IMR-90 (cell line): Measurements from ENCODE around the gene NRL. TPM values are rescaled to one million over a fixed set of nuclear protein-coding genes. Genes with fewer than 3 reads are reported as not detected.
A peak's percentile ranks its signal among the peaks of the same experiment; 100 is the strongest.

Source experiments
- ATAC-seq: fragments of 200-7000 bp; cut with Tn5 transposase; 2 replicates; pipeline ENCODE4 v1.9.1; 2020; ENCODE audit warnings: low read depth, mild to moderate bottlenecking, moderate library complexity
- BruUV-seq: library from RNA; stranded (reverse); fragments of 400-500 nt; replicated peaks from 2 replicates; lab custom pipeline; 2021; lab: Mats Ljungman, UMichigan
- CTCF ChIA-PET: fragments of 300-600 bp; formaldehyde crosslinking; extraction: SDS; loops from one replicate; lab custom pipeline; 2021; ENCODE audit warnings: antibody characterized with exemption; lab: Yijun Ruan, JAX
- POLR2A ChIA-PET: fragments of 300-600 bp; sonication (Branson Sonifier 250); formaldehyde crosslinking; loops from one replicate; lab custom pipeline; 2022; ENCODE audit warnings: antibody characterized with exemption; ENCODE audit not compliant: unreplicated experiment; lab: Charles Lee
- DNase-seq: peaks from one replicate; pipeline ENCODE4 v3.0.0; 2013
- H2AFZ ChIP-seq: replicated peaks from 2 replicates; pipeline ENCODE3; 2013; ENCODE audit warnings: low read length, mild to moderate bottlenecking; ENCODE audit not compliant: poor library complexity
- H2AK5ac ChIP-seq: 2 replicates; pipeline ENCODE4 v1.6.1; 2013; ENCODE audit warnings: low read depth, low read length, inconsistent platforms
- H2AK9ac ChIP-seq: replicated peaks from 2 replicates; pipeline ENCODE3; 2013; ENCODE audit warnings: mild to moderate bottlenecking, low read depth, low read length, moderate library complexity; ENCODE audit not compliant: poor library complexity
- H2BK120ac ChIP-seq: 2 replicates; pipeline ENCODE4 v1.6.1; 2013; ENCODE audit warnings: low read depth, low read length, inconsistent platforms
- H2BK15ac ChIP-seq: 3 replicates; pipeline ENCODE4 v1.6.1; 2013; ENCODE audit warnings: low read depth, low read length, inconsistent platforms
- H2BK20ac ChIP-seq: 2 replicates; pipeline ENCODE4 v1.6.1; 2013; ENCODE audit warnings: low read depth, mild to moderate bottlenecking, inconsistent platforms, low read length, moderate library complexity
- H2BK5ac ChIP-seq: 2 replicates; pipeline ENCODE4 v1.6.1; 2013; ENCODE audit warnings: mild to moderate bottlenecking, low read depth, low read length, inconsistent platforms; ENCODE audit not compliant: poor library complexity, severe bottlenecking
- H3K14ac ChIP-seq: replicated peaks from 2 replicates; pipeline ENCODE4 v1.6.1; 2013; ENCODE audit warnings: low read depth, low read length, inconsistent platforms
- H3K18ac ChIP-seq: 2 replicates; pipeline ENCODE4 v1.6.1; 2013; ENCODE audit warnings: low read depth, low read length, control low read depth
- H3K23ac ChIP-seq: 2 replicates; pipeline ENCODE4 v1.6.1; 2013; ENCODE audit warnings: low read depth, low read length, inconsistent platforms
- H3K27ac ChIP-seq: 2 replicates; pipeline ENCODE4 v1.5.1; 2013; ENCODE audit warnings: mild to moderate bottlenecking, control low read depth, low read length; ENCODE audit not compliant: insufficient read depth
- H3K27me3 ChIP-seq: 2 replicates; pipeline ENCODE4 v1.6.1; 2013; ENCODE audit warnings: low read length; ENCODE audit not compliant: control insufficient read depth, insufficient read depth
- H3K36me3 ChIP-seq: 2 replicates; pipeline ENCODE4 v1.6.1; 2013; ENCODE audit warnings: low read length, mixed read lengths; ENCODE audit not compliant: control insufficient read depth, insufficient read depth
- H3K4ac ChIP-seq: 2 replicates; pipeline ENCODE4 v1.6.1; 2013; ENCODE audit warnings: low read depth, low read length, inconsistent platforms
- H3K4me1 ChIP-seq: 2 replicates; pipeline ENCODE4 v1.6.1; 2013; ENCODE audit warnings: low read length, mixed read lengths; ENCODE audit not compliant: control insufficient read depth, insufficient read depth
- H3K4me2 ChIP-seq: 2 replicates; pipeline ENCODE4 v1.6.1; 2013; ENCODE audit warnings: low read depth, mild to moderate bottlenecking, control low read depth, low read length, moderate library complexity
- H3K4me3 ChIP-seq: 2 replicates; pipeline ENCODE4 v1.5.1; 2013; ENCODE audit warnings: low read depth, mild to moderate bottlenecking, control low read depth, low read length, moderate library complexity; ENCODE audit not compliant: insufficient read depth
- H3K56ac ChIP-seq: 2 replicates; pipeline ENCODE4 v1.6.1; 2013; ENCODE audit warnings: low read length, inconsistent platforms; ENCODE audit not compliant: insufficient read depth; ENCODE audit errors: extremely low read depth
- H3K79me1 ChIP-seq, 2 experiments: 2 replicates each; pipeline ENCODE4 v1.6.1; 2013; ENCODE audit warnings: low read length in 2 of 2, inconsistent platforms in 1 of 2, low read depth in 1 of 2
- H3K9ac ChIP-seq: 2 replicates; pipeline ENCODE4 v1.6.1; 2013; ENCODE audit warnings: low read depth, low read length, control low read depth
- H3K9me1 ChIP-seq: 2 replicates; pipeline ENCODE4 v1.6.1; 2013; ENCODE audit warnings: low read length, inconsistent platforms; ENCODE audit not compliant: insufficient read depth
- H3K9me3 ChIP-seq: 2 replicates; pipeline ENCODE4 v1.6.1; 2013; ENCODE audit warnings: low read length; ENCODE audit not compliant: control insufficient read depth, insufficient read depth
- H4K20me1 ChIP-seq: 2 replicates; pipeline ENCODE4 v1.6.1; 2013; ENCODE audit warnings: low read length, inconsistent platforms; ENCODE audit not compliant: insufficient read depth
- H4K5ac ChIP-seq: 2 replicates; pipeline ENCODE4 v1.6.1; 2013; ENCODE audit warnings: mild to moderate bottlenecking, low read depth, low read length, control low read depth
- H4K8ac ChIP-seq, 2 experiments: 2 replicates each; pipeline ENCODE4 v1.6.1; 2013; ENCODE audit warnings: low read depth in 2 of 2, low read length in 2 of 2, control low read depth in 1 of 2, inconsistent platforms in 1 of 2
- H4K91ac ChIP-seq: 2 replicates; pipeline ENCODE4 v1.6.1; 2013; ENCODE audit warnings: low read depth, low read length, inconsistent platforms; ENCODE audit not compliant: insufficient read depth
- BHLHE40 ChIP-seq: fragments of 150-350 bp; IDR thresholded peaks from 2 replicates; pipeline ENCODE4 v1.6.1; 2016; ENCODE audit warnings: mild to moderate bottlenecking, low read depth, low read length
- CEBPB ChIP-seq: IDR thresholded peaks from 2 replicates; pipeline ENCODE4 v1.6.1; 2012; ENCODE audit warnings: low read depth, low read length, improper control_type of control experiment
- CHD1 ChIP-seq: IDR thresholded peaks from 2 replicates; pipeline ENCODE4 v1.6.1; 2012; ENCODE audit warnings: low read depth, low read length, improper control_type of control experiment
- ELK1 ChIP-seq: fragments of 150-350 bp; IDR thresholded peaks from 2 replicates; pipeline ENCODE4 v1.6.1; 2016; ENCODE audit warnings: low read depth, mild to moderate bottlenecking, low read length, moderate library complexity, borderline replicate concordance
- FOS ChIP-seq: fragments of 150-350 bp; IDR thresholded peaks from 2 replicates; pipeline ENCODE4 v1.6.1; 2016; ENCODE audit warnings: low read depth, low read length
- MAFK ChIP-seq: IDR thresholded peaks from 2 replicates; pipeline ENCODE4 v1.6.1; 2012; ENCODE audit warnings: low read depth, low read length, improper control_type of control experiment
- MAZ ChIP-seq: IDR thresholded peaks from 2 replicates; pipeline ENCODE4 v1.6.1; 2012; ENCODE audit warnings: low read depth, mild to moderate bottlenecking, low read length, improper control_type of control experiment, moderate library complexity, borderline replicate concordance
- MXI1 ChIP-seq: IDR thresholded peaks from 2 replicates; pipeline ENCODE4 v1.6.1; 2012; ENCODE audit warnings: low read depth, mild to moderate bottlenecking, low read length, moderate library complexity, borderline replicate concordance
- NFE2L2 ChIP-seq: fragments of 150-350 bp; IDR thresholded peaks from 2 replicates; pipeline ENCODE4 v1.6.1; 2016; ENCODE audit warnings: low read depth, mild to moderate bottlenecking, low read length
- POLR2A ChIP-seq: IDR thresholded peaks from 2 replicates; pipeline ENCODE4 v1.6.1; 2012; ENCODE audit warnings: mild to moderate bottlenecking, low read depth, low read length
- RAD21 ChIP-seq: IDR thresholded peaks from 2 replicates; pipeline ENCODE4 v1.6.1; 2012; ENCODE audit warnings: low read length, improper control_type of control experiment
- RCOR1 ChIP-seq: IDR thresholded peaks from 2 replicates; pipeline ENCODE4 v1.6.1; 2012; ENCODE audit warnings: mild to moderate bottlenecking, low read length, improper control_type of control experiment; ENCODE audit not compliant: insufficient replicate concordance
- SMC3 ChIP-seq: fragments of 150-350 bp; IDR thresholded peaks from 2 replicates; pipeline ENCODE4 v1.6.1; 2016; ENCODE audit warnings: low read depth, mild to moderate bottlenecking, antibody characterized with exemption, low read length, moderate library complexity
- USF2 ChIP-seq: fragments of 150-350 bp; IDR thresholded peaks from 2 replicates; pipeline ENCODE4 v1.6.1; 2017; ENCODE audit warnings: mild to moderate bottlenecking, antibody characterized with exemption, low read length, low read depth
- WGBS, 2 experiments: methylation state at CpG; one replicate each; pipeline versions ENCODE4 v1.1.5 to v1.1.7; 2013; ENCODE audit warnings: missing lambda C conversion rate in 2 of 2; ENCODE audit not compliant: insufficient read length in 1 of 2; ENCODE audit errors: extremely low coverage in 2 of 2; 5-methylcytosine and 5-hydroxymethylcytosine counted together
- dilution Hi-C: fragments of 300-500 bp; cut with HindIII; formaldehyde crosslinking; loops from one replicate; pipeline ENCODE4 v1.14.3; 2018; ENCODE audit warnings: low sequenced_read_pairs; ENCODE audit not compliant: unreplicated experiment
- in situ Hi-C: fragments of 300-500 bp; cut with MboI; formaldehyde crosslinking; loops from 3 replicates; pipeline ENCODE4 v1.14.3; 2019; ENCODE audit warnings: low sequenced_read_pairs, inconsistent platforms, mixed read lengths
- intact Hi-C: fragments of 100-400 bp; cut with micrococcal nuclease; formaldehyde crosslinking; loops from 2 replicates; pipeline ENCODE4 v1.10.0; 2022
- polyA plus RNA-seq, 3 experiments: library from polyadenylated mRNA; depleted of rRNA; stranded (reverse); fragments of >200 nt; gene quantifications; 2 replicates each; pipeline ENCODE4 v1.2.3, GENCODE V29; 2012; ENCODE audit warnings: low replicate concordance in 1 of 3
- total RNA-seq: library from RNA; depleted of rRNA; stranded (reverse); fragments of >200 nt; gene quantifications from 2 replicates; pipeline ENCODE4 v1.2.3, GENCODE V29; 2012
- TF ChIP-seq, protein P1 (sequence below): conservative IDR thresholded peaks from 2 replicates; pipeline ENCODE4 v1.5.1; 2012; ENCODE audit warnings: mild to moderate bottlenecking, low read depth, low read length, improper control_type of control experiment

The NRL gene
- total and polyA plus RNA-seq, 2 of the 4 experiments (the other 2 are of a cell fraction): 0.18 to 0.70 TPM

- WGBS, 2 experiments: 86% methylated on average over 20 of the region's 23 CpGs; no CpG with 5 or more reads in 1 of the 2 experiments
- Histone ChIP-seq H4K20me1 (no peaks in the 10 kb centered on the region; the same call in 1 of the 2 replicates), H2BK120ac (no peak overlapping the region), H3K56ac (no peak overlapping the region), H2AK9ac (no peak overlapping the region), H3K27me3 (peaks cover 87% of the 10 kb centered on the region), H3K18ac (no peak overlapping the region), H2BK5ac (no peak overlapping the region), H4K91ac (no peak overlapping the region), H3K14ac (no peak overlapping the region), H2AK5ac (no peak overlapping the region), H3K23ac (no peak overlapping the region), H2BK15ac (no peak overlapping the region), H3K9ac (no peak overlapping the region), H4K5ac (no peak overlapping the region), H3K4me2 (no peak overlapping the region), H3K9me1 (no peaks in the 10 kb centered on the region), H3K79me1 (no peaks in the 10 kb centered on the region), H2AFZ (peak overlapping the region; percentile 37), H2BK20ac (no peak overlapping the region), H3K27ac (no peak overlapping the region), H3K9me3 (no peaks in the 10 kb centered on the region), H3K4ac (no peak overlapping the region), H4K8ac (no peak overlapping the region), H3K4me3 (no peak overlapping the region), H3K36me3 (no peaks in the 10 kb centered on the region), H3K4me1 (peaks cover 2% of the 10 kb centered on the region; the same call in 1 of the 2 replicates)
- in situ Hi-C loops: no loop called here
- TF ChIP-seq CEBPB (no peak), NFE2L2 (no peak), CHD1 (no peak), MXI1 (no peak), POLR2A (no peak), MAZ (no peak), RAD21 (no peak), RCOR1 (no peak), FOS (no peak), USF2 (no peak), BHLHE40 (no peak), SMC3 (no peak), MAFK (no peak), ELK1 (no peak)
- TF ChIP-seq, protein P1, sequence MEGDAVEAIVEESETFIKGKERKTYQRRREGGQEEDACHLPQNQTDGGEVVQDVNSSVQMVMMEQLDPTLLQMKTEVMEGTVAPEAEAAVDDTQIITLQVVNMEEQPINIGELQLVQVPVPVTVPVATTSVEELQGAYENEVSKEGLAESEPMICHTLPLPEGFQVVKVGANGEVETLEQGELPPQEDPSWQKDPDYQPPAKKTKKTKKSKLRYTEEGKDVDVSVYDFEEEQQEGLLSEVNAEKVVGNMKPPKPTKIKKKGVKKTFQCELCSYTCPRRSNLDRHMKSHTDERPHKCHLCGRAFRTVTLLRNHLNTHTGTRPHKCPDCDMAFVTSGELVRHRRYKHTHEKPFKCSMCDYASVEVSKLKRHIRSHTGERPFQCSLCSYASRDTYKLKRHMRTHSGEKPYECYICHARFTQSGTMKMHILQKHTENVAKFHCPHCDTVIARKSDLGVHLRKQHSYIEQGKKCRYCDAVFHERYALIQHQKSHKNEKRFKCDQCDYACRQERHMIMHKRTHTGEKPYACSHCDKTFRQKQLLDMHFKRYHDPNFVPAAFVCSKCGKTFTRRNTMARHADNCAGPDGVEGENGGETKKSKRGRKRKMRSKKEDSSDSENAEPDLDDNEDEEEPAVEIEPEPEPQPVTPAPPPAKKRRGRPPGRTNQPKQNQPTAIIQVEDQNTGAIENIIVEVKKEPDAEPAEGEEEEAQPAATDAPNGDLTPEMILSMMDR: no peak
- dilution Hi-C loops: no loop called here
- ChIA-PET POLR2A (no interaction called here), CTCF (no interaction called here)
- ATAC-seq: no peak
- DNase-seq: no peak
- intact Hi-C loops: no loop called here
- BruUV-seq: no TSS peak
Observed at GRCh38 chr14:24077086-24077485, 37.7 kb downstream of the NRL start.
